Measurements from ENCODE around the gene ADAMTSL1. TPM values are rescaled to one million over a fixed set of nuclear protein-coding genes. Genes with fewer than 3 reads are reported as not detected.

ADAMTSL1 gene
- total and polyA plus RNA-seq, 12 donors, result 0.37 to 5.2 (median 1.9) TPM

GRCh38 chr9:18433620-18434019, 40.3 kb upstream of the ADAMTSL1 start:
- Histone ChIP-seq H3K9me3 (no peaks in the 10 kb centered on the region), H3K4me1 (peaks cover 5 to 26% (median 17%) of the 10 kb centered on the region in 9 donors), H3K27me3 (no peaks in the 10 kb centered on the region), H3K4me3 (no peak overlapping the region), H3K36me3 (no peaks in the 10 kb centered on the region), H3K27ac (no peak overlapping the region)
- ATAC-seq, result no peak
- intact Hi-C loops (cut with DNase I), result loop anchor here in 1 of 10 donors (10.0 kb wide), 1 partner anchor 69 kb away; no protein-coding TSS in a partner anchor
- no peak for DNase-seq
- TF ChIP-seq CTCF (IDR thresholded peaks at IDR 0.05), result no peak

GRCh38 chr9:18437315-18438201, 36.4 kb upstream of the ADAMTSL1 start:
- Histone ChIP-seq H3K4me3 (peak overlapping the region in 9 of 10 donors; percentile 29 to 60 (median 50)), H3K27ac (peak overlapping the region; percentile 41 to 84 (median 69)), H3K36me3 (no peaks in the 10 kb centered on the region), H3K27me3 (no peaks in the 10 kb centered on the region), H3K9me3 (no peaks in the 10 kb centered on the region), H3K4me1 (peaks cover 5 to 26% (median 14%) of the 10 kb centered on the region in 9 donors)
- intact Hi-C loops (cut with DNase I), result loop anchor here in 3 of 10 donors (1.0 to 10.0 kb wide), 4 partner anchors 73 to 182 kb away; no protein-coding TSS in a partner anchor
- DNase-seq (peak; percentile 47 to 62), ATAC-seq (peak; percentile 73 to 92 (median 79))
- no peak for TF ChIP-seq CTCF (IDR thresholded peaks at IDR 0.05)
- WGBS, 2 donors, result 11 to 20% methylated on average over 9 of the region's 9 CpGs

- Histone ChIP-seq H3K36me3 (no peaks in the 10 kb centered on the region), H3K9me3 (no peaks in the 10 kb centered on the region), H3K4me3 (peak overlapping the region in 9 of 10 donors; percentile 29 to 60 (median 50)), H3K27ac (peak overlapping the region; percentile 41 to 84 (median 69)), H3K27me3 (no peaks in the 10 kb centered on the region), H3K4me1 (peaks cover 5 to 32% (median 14%) of the 10 kb centered on the region in 9 donors)
- intact Hi-C loops (cut with DNase I), result loop anchor here in 3 of 10 donors (1.0 to 10.0 kb wide), 4 partner anchors 74 to 183 kb away; no protein-coding TSS in a partner anchor
- ATAC-seq, result peak; percentile 57 to 85 (median 70)
- peak in 8 of 9 donors; percentile 6 to 66 (median 36) for TF ChIP-seq CTCF (IDR thresholded peaks at IDR 0.05)
- 1 to 3% methylated on average over 31 of the region's 31 CpGs for WGBS, 2 donors
- peak; percentile 38 to 51 for DNase-seq
Observed at GRCh38 chr9:18438300-18438925, 35.5 kb upstream of the ADAMTSL1 start.

GRCh38 chr9:18438951-18439350, 35.0 kb upstream of the ADAMTSL1 start:
- peak overlapping the region in 9 of 10 donors; percentile 29 to 60 (median 50) for H3K4me3 ChIP-seq
- WGBS, 2 donors, result 54 to 56% methylated on average over 7 of the region's 7 CpGs
- H3K9me3 ChIP-seq, result no peaks in the 10 kb centered on the region
- no peak for TF ChIP-seq CTCF (IDR thresholded peaks at IDR 0.05)
- intact Hi-C loops (cut with DNase I), result loop anchor here in 3 of 10 donors (1.0 to 10.0 kb wide), 4 partner anchors 74 to 184 kb away; no protein-coding TSS in a partner anchor
- no peaks in the 10 kb centered on the region for H3K36me3 ChIP-seq
- peak overlapping the region in 6 of 10 donors; percentile 52 to 84 (median 82) for H3K27ac ChIP-seq
- no peaks in the 10 kb centered on the region for H3K27me3 ChIP-seq
- DNase-seq (no peak), ATAC-seq (no peak)
- H3K4me1 ChIP-seq, result peaks cover 5 to 32% (median 14%) of the 10 kb centered on the region in 9 donors
